Endodermal cell (in vitro differentiated cells): ENCODE measurements around the gene ABCB9. TPM values are rescaled to one million over a fixed set of nuclear protein-coding genes. Genes with fewer than 3 reads are reported as not detected.

Experiments
- DNase-seq: peaks from one replicate; pipeline ENCODE4 v3.0.0-alpha.2; 2017
- H3K27ac ChIP-seq: 2 replicates; pipeline ENCODE4 v1.5.1; 2013; ENCODE audit warnings: mild to moderate bottlenecking, low read depth, low read length, moderate library complexity
- H3K27me3 ChIP-seq: 2 replicates; pipeline ENCODE4 v1.6.1; 2013; ENCODE audit warnings: mild to moderate bottlenecking, low read length, moderate library complexity; ENCODE audit not compliant: insufficient read depth, control insufficient read depth, poor library complexity, severe bottlenecking
- H3K36me3 ChIP-seq: 2 replicates; pipeline ENCODE4 v1.7.0; 2013; ENCODE audit warnings: mild to moderate bottlenecking, low read length, moderate library complexity; ENCODE audit not compliant: control insufficient read depth, insufficient read depth
- H3K4me1 ChIP-seq: one replicate; pipeline ENCODE4 v1.7.0; 2013; ENCODE audit warnings: low read length; ENCODE audit not compliant: control insufficient read depth, insufficient read depth
- H3K4me3 ChIP-seq: 2 replicates; pipeline ENCODE4 v1.5.1; 2013; ENCODE audit warnings: mild to moderate bottlenecking, low read length, moderate library complexity
- H3K9ac ChIP-seq: 2 replicates; pipeline ENCODE4 v1.6.1; 2013; ENCODE audit warnings: mild to moderate bottlenecking, low read length, moderate library complexity; ENCODE audit not compliant: poor library complexity, severe bottlenecking; ENCODE audit errors: extremely low read depth
- H3K9me3 ChIP-seq: 2 replicates; pipeline ENCODE4 v1.6.1; 2013; ENCODE audit warnings: mild to moderate bottlenecking, low read length, moderate library complexity; ENCODE audit not compliant: control insufficient read depth
- H3K27ac Mint-ChIP-seq: 2 replicates; pipeline ENCODE4 v1.8.0; 2020; ENCODE audit warnings: mixed read lengths
- H3K27me3 Mint-ChIP-seq: 2 replicates; pipeline ENCODE4 v1.8.0; 2021; ENCODE audit warnings: mild to moderate bottlenecking, mixed read lengths; ENCODE audit not compliant: insufficient read depth
- H3K36me3 Mint-ChIP-seq: 2 replicates; pipeline ENCODE4 v1.8.0; 2020; ENCODE audit warnings: low read depth, mixed read lengths
- H3K4me1 Mint-ChIP-seq: 2 replicates; pipeline ENCODE4 v1.8.0; 2020; ENCODE audit warnings: mixed read lengths
- H3K4me3 Mint-ChIP-seq: 2 replicates; pipeline ENCODE4 v1.8.0; 2020; ENCODE audit warnings: mild to moderate bottlenecking, moderate library complexity, mixed read lengths
- H3K9me3 Mint-ChIP-seq: 2 replicates; pipeline ENCODE4 v1.8.0; 2020; ENCODE audit warnings: mild to moderate bottlenecking, mixed read lengths
- whole genome bisulfite sequencing, 2 experiments: methylation state at CpG; one replicate each; pipeline versions ENCODE4 v1.1.5 to v1.1.7; 2013; ENCODE audit warnings: missing lambda C conversion rate in 2 of 2, mixed read lengths in 1 of 2; ENCODE audit not compliant: insufficient coverage in 1 of 2, insufficient read length in 1 of 2; 5-methylcytosine and 5-hydroxymethylcytosine counted together
- total RNA-seq, 2 donors: library from RNA; stranded (reverse); fragmentation: NEBNext Ultra II Directional in 1 of 2; extraction: Animal tissue kit (Norgen Biotek cat#: 25700) in 1 of 2; gene quantifications; 2 replicates in 1 of 2; 3 replicates in 1 of 2; pipeline ENCODE4 v1.2.1, GENCODE V29; 2021
- TF ChIP-seq, protein P1 (sequence below): fragments of 200-600 bp; sonication (generic); conservative IDR thresholded peaks from 2 replicates; pipeline ENCODE4 v1.5.0; 2021; ENCODE audit warnings: antibody characterized with exemption, mild to moderate bottlenecking

Gene ABCB9
- total RNA-seq, 2 donors from 2014 or later = 5.4 to 6.0 TPM

DNA sequence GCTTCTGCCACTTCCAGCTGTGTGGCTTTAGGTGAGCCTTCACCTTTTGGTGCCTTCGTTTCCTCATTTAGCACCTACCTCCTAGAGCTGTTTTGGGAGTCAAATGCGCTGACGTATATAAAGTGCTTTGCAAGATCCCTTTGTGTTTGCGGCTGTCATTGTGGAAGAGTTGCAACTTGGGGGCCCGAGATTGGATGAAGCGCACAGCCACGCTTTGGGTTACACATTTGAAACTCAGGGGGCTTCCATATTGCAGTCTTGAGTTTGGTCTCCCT, 13.6 kb upstream of the ABCB9 start:
- no peaks in the 10 kb centered on the region for H3K9me3 ChIP-seq
- Mint-ChIP-seq H3K4me1 (peaks cover 20% of the 10 kb centered on the region), H3K27ac (peak overlapping the region; percentile 92), H3K4me3 (peak overlapping the region; percentile 82), H3K27me3 (no peaks in the 10 kb centered on the region), H3K36me3 (peaks cover 3% of the 10 kb centered on the region), H3K9me3 (no peaks in the 10 kb centered on the region)
- TF ChIP-seq, protein P1, sequence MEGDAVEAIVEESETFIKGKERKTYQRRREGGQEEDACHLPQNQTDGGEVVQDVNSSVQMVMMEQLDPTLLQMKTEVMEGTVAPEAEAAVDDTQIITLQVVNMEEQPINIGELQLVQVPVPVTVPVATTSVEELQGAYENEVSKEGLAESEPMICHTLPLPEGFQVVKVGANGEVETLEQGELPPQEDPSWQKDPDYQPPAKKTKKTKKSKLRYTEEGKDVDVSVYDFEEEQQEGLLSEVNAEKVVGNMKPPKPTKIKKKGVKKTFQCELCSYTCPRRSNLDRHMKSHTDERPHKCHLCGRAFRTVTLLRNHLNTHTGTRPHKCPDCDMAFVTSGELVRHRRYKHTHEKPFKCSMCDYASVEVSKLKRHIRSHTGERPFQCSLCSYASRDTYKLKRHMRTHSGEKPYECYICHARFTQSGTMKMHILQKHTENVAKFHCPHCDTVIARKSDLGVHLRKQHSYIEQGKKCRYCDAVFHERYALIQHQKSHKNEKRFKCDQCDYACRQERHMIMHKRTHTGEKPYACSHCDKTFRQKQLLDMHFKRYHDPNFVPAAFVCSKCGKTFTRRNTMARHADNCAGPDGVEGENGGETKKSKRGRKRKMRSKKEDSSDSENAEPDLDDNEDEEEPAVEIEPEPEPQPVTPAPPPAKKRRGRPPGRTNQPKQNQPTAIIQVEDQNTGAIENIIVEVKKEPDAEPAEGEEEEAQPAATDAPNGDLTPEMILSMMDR = no peak
- peaks cover 27% of the 10 kb centered on the region for H3K36me3 ChIP-seq
- H3K4me1 ChIP-seq = peaks cover 11% of the 10 kb centered on the region
- peak overlapping the region; percentile 67 for H3K9ac ChIP-seq
- H3K27ac ChIP-seq = no peak overlapping the region
- peak overlapping the region; percentile 90 for H3K4me3 ChIP-seq
- 36 to 41% methylated on average over 7 of the region's 7 CpGs for WGBS, 2 experiments
- no peak for DNase-seq
- H3K27me3 ChIP-seq = no peaks in the 10 kb centered on the region

DNA sequence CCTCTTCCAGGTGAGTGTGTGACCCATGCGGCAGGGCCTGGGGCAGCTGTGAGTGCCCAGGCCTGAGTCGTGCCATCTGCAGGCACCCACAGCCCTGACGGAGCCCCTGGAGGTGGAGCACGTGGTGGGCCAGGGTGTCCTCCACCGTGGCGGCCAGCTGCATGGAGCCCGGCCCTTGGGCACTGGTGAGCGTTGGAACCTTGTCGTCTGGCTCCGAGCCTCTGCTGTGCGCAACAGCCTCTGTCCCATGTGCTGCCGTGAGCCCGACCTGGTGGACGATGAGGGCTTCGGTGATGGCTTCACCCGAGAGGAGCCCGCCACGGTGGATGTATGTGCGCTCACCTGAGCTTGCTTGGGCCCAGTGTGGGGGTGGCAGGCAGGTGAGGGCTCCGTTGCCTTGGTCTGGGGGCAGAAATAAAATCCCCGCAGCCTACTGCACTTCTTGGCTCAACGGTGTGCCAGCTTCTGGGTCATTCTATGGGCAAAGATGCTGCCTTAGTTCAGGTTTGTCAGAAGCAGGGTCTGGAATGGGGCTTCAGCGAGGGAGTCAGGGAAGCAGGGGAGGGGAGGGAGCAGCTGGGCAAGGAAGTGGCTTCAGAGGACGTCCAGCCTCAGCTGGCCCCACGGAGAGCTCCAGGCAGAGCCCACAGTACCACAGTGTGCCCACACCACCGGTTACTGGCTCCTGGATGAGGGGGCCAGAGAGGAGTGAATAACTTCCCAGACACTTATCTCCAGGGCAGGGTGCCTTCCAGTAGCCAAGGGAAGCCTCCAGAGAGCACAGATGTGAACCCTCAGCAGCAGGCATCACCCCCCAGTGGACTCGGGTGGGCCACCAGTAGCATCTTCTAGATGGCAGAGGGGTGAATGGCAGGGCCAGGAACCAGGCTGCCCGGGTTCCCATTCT, 13.0 kb upstream of the ABCB9 start:
- H3K4me1 Mint-ChIP-seq = peaks cover 21% of the 10 kb centered on the region
- WGBS, 2 experiments = 84 to 90% methylated on average over 27 to 28 of the region's 28 CpGs

DNA sequence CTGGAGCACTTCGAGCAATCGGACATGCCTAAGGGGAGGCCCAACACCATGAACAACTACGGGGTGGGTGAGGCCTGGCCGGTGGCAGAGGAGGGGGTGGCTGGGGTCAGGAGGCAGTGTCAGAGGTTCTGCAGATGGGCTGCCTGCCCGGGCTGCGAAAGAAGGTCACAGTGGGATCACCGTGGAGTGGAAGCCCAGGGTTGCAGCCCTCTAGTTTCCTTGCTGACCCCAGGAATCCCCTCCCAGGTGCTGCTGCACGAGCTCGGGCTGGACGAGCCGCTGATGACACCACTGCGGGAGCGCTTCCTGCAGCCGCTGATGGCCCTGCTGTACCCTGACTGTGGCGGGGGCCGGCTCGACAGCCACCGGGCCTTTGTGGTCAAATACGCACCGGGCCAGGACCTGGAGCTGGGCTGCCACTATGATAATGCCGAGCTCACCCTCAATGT, 12.3 kb upstream of the ABCB9 start:
- Histone ChIP-seq H3K9ac (no peak overlapping the region), H3K4me1 (peaks cover 11% of the 10 kb centered on the region), H3K27me3 (no peaks in the 10 kb centered on the region), H3K4me3 (no peak overlapping the region), H3K36me3 (peaks cover 27% of the 10 kb centered on the region), H3K9me3 (no peaks in the 10 kb centered on the region), H3K27ac (no peak overlapping the region)
- WGBS, 2 experiments = 90 to 93% methylated on average over 15 to 21 of the region's 21 CpGs
- TF ChIP-seq, protein P1 = no peak
- Mint-ChIP-seq H3K36me3 (peaks cover 3% of the 10 kb centered on the region), H3K27ac (no peak overlapping the region), H3K4me3 (no peak overlapping the region), H3K9me3 (no peaks in the 10 kb centered on the region), H3K4me1 (peaks cover 24% of the 10 kb centered on the region), H3K27me3 (no peaks in the 10 kb centered on the region)
- DNase-seq = peak; percentile 49

More for the DNA sequence above, 13.0 kb upstream of the ABCB9 start:
- Histone ChIP-seq H3K27me3 (no peaks in the 10 kb centered on the region), H3K27ac (no peak overlapping the region), H3K9me3 (no peaks in the 10 kb centered on the region), H3K9ac (peak overlapping the region; percentile 67), H3K36me3 (peaks cover 27% of the 10 kb centered on the region), H3K4me3 (peak overlapping the region; percentile 90), H3K4me1 (peaks cover 11% of the 10 kb centered on the region)
- peak; percentile 59 for DNase-seq
- peak overlapping the region; percentile 72 for H3K27ac Mint-ChIP-seq
- no peaks in the 10 kb centered on the region for H3K27me3 Mint-ChIP-seq
- peaks cover 3% of the 10 kb centered on the region for H3K36me3 Mint-ChIP-seq
- peak overlapping the region; percentile 82 for H3K4me3 Mint-ChIP-seq
- no peaks in the 10 kb centered on the region for H3K9me3 Mint-ChIP-seq
- TF ChIP-seq, protein P1 = no peak
